Measurements from ENCODE around the gene FAM120B.

DNA sequence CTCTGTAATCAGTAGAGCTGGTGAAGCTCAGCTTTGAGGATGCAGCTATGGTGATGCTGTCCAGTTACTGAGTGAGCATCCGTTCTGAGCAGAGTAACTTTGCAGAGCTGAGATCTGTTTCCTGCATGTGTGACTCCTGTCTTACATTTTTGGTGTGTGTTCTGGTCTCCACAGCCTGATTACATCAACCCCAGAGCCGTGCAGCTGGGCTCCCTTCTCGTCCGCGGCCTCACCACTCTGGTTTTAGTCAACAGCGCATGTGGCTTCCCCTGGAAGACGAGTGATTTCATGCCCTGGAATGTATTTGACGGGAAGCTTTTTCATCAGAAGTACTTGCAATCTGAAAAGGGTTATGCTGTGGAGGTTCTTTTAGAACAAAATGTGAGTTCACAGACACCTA lies 81.6 kb downstream of the FAM120B start:
- TF ChIP-seq, protein P1, sequence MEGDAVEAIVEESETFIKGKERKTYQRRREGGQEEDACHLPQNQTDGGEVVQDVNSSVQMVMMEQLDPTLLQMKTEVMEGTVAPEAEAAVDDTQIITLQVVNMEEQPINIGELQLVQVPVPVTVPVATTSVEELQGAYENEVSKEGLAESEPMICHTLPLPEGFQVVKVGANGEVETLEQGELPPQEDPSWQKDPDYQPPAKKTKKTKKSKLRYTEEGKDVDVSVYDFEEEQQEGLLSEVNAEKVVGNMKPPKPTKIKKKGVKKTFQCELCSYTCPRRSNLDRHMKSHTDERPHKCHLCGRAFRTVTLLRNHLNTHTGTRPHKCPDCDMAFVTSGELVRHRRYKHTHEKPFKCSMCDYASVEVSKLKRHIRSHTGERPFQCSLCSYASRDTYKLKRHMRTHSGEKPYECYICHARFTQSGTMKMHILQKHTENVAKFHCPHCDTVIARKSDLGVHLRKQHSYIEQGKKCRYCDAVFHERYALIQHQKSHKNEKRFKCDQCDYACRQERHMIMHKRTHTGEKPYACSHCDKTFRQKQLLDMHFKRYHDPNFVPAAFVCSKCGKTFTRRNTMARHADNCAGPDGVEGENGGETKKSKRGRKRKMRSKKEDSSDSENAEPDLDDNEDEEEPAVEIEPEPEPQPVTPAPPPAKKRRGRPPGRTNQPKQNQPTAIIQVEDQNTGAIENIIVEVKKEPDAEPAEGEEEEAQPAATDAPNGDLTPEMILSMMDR (IDR thresholded peaks at IDR 0.05 in 4 of 5, conservative IDR thresholded peaks at IDR 0.05 in 1 of 5), result no peak
- TF ChIP-seq POLR2A (IDR thresholded peaks at IDR 0.05), result no peak

Data from gastrocnemius medialis (tissue), 4 donors.